Upper lobe of left lung (tissue), 6 donors: Measurements from ENCODE around the gene TENM3. TPM values are rescaled to one million over a fixed set of nuclear protein-coding genes. Genes with fewer than 3 reads are reported as not detected.

ENCODE experiments used
- ATAC-seq, 2 donors: fragments of 200-7000 bp; cut with Tn5 transposase; one replicate each; pipeline ENCODE4 v1.9.1; 2022; ENCODE audit warnings: mild to moderate bottlenecking in 2 of 2, moderate library complexity in 2 of 2; ENCODE audit not compliant: low FRiP score in 2 of 2
- DNase-seq, 2 donors: peaks; one replicate each; pipeline ENCODE4 v3.0.0-alpha.2; 2019 to 2020
- H3K27ac ChIP-seq, 4 donors: fragments of 200-600 bp; sonication (generic); one replicate each; pipeline ENCODE4 v1.5.1; 2016 to 2019
- H3K27me3 ChIP-seq, 4 donors: fragments of 200-600 bp; sonication (generic); one replicate each; pipeline ENCODE4 v1.5.1; 2017 to 2019
- H3K36me3 ChIP-seq, 4 donors: fragments of 200-600 bp; sonication (generic); one replicate each; pipeline ENCODE4 v1.5.1; 2016 to 2019
- H3K4me1 ChIP-seq, 4 donors: fragments of 200-600 bp; sonication (generic); one replicate each; pipeline ENCODE4 v1.5.1; 2018 to 2019
- H3K4me3 ChIP-seq, 4 donors: fragments of 200-600 bp; sonication (generic); one replicate each; pipeline ENCODE4 v1.5.1; 2017 to 2019; ENCODE audit warnings: mild to moderate bottlenecking in 2 of 4, moderate library complexity in 1 of 4
- H3K9me3 ChIP-seq, 4 donors: fragments of 200-600 bp; sonication (generic); one replicate each; pipeline ENCODE4 v1.5.1; 2018 to 2019
- EP300 ChIP-seq, 4 donors: sonication (generic); formaldehyde crosslinking; IDR thresholded peaks; one replicate each; pipeline ENCODE4 v1.5.1; 2017; ENCODE audit warnings: antibody characterized with exemption in 4 of 4, control low read depth in 2 of 4
- POLR2A ChIP-seq, 4 donors: fragments of 450-650 bp; IDR thresholded peaks; one replicate each; pipeline ENCODE4 v1.5.1; 2016 to 2017; ENCODE audit warnings: antibody characterized with exemption in 4 of 4, mild to moderate bottlenecking in 2 of 4
- POLR2AphosphoS5 ChIP-seq, 2 donors: sonication (generic); formaldehyde crosslinking; IDR thresholded peaks; one replicate each; pipeline ENCODE4 v1.5.1; 2017; ENCODE audit warnings: antibody characterized with exemption in 2 of 2
- WGBS, 2 donors: methylation state at CpG; one replicate each; pipeline ENCODE4 v1.1.5; 2017 to 2018; 5-methylcytosine and 5-hydroxymethylcytosine counted together
- total RNA-seq, 6 donors: library from RNA; depleted of rRNA in 4 of 6; stranded (reverse); fragments of >200 nt in 4 of 6; gene quantifications; one replicate each; pipeline versions ENCODE4 v1.1.0 to v1.2.1, GENCODE V29; 2016 to 2021
- TF ChIP-seq, protein P1 (sequence below), 6 experiments: fragments of 450-650 bp in 4 of 6; fragments of 200-600 bp in 2 of 6; sonication (generic) in 2 of 6; IDR thresholded peaks; one replicate each; pipeline ENCODE4 v1.5.1; 2016 to 2019; ENCODE audit warnings: antibody characterized with exemption in 6 of 6
- donor health status: DM: no; HTN: no; CAD: no; lungs with moderate emphysema.
- donor health status: DM: no; HTN: yes; CAD: no; lungs with severe emphysema.

Gene TENM3
- total RNA-seq, 6 donors from 2014 or later = 0.33 to 7.1 (median 1.1) TPM

- no peak for TF ChIP-seq POLR2A (IDR thresholded peaks at IDR 0.05)
- TF ChIP-seq EP300 (IDR thresholded peaks at IDR 0.05) = no peak
- TF ChIP-seq, protein P1, sequence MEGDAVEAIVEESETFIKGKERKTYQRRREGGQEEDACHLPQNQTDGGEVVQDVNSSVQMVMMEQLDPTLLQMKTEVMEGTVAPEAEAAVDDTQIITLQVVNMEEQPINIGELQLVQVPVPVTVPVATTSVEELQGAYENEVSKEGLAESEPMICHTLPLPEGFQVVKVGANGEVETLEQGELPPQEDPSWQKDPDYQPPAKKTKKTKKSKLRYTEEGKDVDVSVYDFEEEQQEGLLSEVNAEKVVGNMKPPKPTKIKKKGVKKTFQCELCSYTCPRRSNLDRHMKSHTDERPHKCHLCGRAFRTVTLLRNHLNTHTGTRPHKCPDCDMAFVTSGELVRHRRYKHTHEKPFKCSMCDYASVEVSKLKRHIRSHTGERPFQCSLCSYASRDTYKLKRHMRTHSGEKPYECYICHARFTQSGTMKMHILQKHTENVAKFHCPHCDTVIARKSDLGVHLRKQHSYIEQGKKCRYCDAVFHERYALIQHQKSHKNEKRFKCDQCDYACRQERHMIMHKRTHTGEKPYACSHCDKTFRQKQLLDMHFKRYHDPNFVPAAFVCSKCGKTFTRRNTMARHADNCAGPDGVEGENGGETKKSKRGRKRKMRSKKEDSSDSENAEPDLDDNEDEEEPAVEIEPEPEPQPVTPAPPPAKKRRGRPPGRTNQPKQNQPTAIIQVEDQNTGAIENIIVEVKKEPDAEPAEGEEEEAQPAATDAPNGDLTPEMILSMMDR (IDR thresholded peaks at IDR 0.05) = no peak
- TF ChIP-seq POLR2AphosphoS5 (IDR thresholded peaks at IDR 0.05) = no peak
- Histone ChIP-seq H3K36me3 (no peaks in the 10 kb centered on the region), H3K4me1 (peaks cover 0 to 3% (median 0%) of the 10 kb centered on the region in 4 donors), H3K27ac (no peak overlapping the region), H3K4me3 (no peak overlapping the region), H3K9me3 (no peaks in the 10 kb centered on the region), H3K27me3 (no peaks in the 10 kb centered on the region)
- no peak for ATAC-seq
- 87 to 88% methylated on average over 3 of the region's 3 CpGs for WGBS, 2 donors
- DNase-seq = no peak
These were observed 250.2 kb downstream of the TENM3 start for GRCh38 chr4:182493377-182493776.

DNA sequence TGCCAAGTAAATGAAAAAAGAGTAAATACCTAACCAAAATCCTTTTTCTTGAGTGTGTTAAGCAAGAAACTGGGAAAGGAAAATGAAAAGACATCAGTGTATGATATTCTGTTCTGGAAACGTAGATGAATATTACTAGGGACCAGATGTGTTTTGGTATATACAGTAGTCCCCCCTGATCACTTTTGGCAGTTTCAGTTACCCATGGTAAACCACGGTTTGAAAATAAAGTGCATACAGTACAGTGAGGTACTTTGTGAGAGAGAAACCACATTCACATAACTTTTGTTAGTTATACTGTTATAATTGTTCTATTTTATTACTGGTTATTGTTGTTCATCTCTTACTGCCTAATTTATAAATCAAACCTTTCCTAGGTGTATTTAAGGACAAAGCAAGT lies 250.9 kb downstream of the TENM3 start:
- WGBS, 2 donors = 78 to 88% methylated on average over 2 of the region's 2 CpGs
- DNase-seq = no peak

GRCh38 chr4:182495031-182495430 lies 251.8 kb downstream of the TENM3 start:
- ATAC-seq = no peak
- no peaks in the 10 kb centered on the region for H3K27me3 ChIP-seq
- H3K4me1 ChIP-seq = peaks cover 0 to 3% (median 0%) of the 10 kb centered on the region in 4 donors
- H3K9me3 ChIP-seq = no peaks in the 10 kb centered on the region
- no peaks in the 10 kb centered on the region for H3K36me3 ChIP-seq
- no peak overlapping the region for H3K27ac ChIP-seq
- H3K4me3 ChIP-seq = no peak overlapping the region
- DNase-seq = no peak
- 91 to 92% methylated on average over 5 of the region's 5 CpGs for WGBS, 2 donors
- TF ChIP-seq, protein P1 (IDR thresholded peaks at IDR 0.05) = no peak
- TF ChIP-seq EP300 (IDR thresholded peaks at IDR 0.05) (no peak), POLR2A (IDR thresholded peaks at IDR 0.05) (no peak), POLR2AphosphoS5 (IDR thresholded peaks at IDR 0.05) (no peak)

More for the DNA sequence above, 250.9 kb downstream of the TENM3 start:
- Histone ChIP-seq H3K9me3 (no peaks in the 10 kb centered on the region), H3K27me3 (no peaks in the 10 kb centered on the region), H3K36me3 (no peaks in the 10 kb centered on the region), H3K4me1 (peaks cover 0 to 3% (median 0%) of the 10 kb centered on the region in 4 donors), H3K4me3 (no peak overlapping the region), H3K27ac (no peak overlapping the region)
- TF ChIP-seq, protein P1 (IDR thresholded peaks at IDR 0.05) = no peak
- TF ChIP-seq EP300 (IDR thresholded peaks at IDR 0.05) (no peak), POLR2A (IDR thresholded peaks at IDR 0.05) (no peak), POLR2AphosphoS5 (IDR thresholded peaks at IDR 0.05) (no peak)
- no peak for ATAC-seq

- ATAC-seq (no peak), DNase-seq (no peak)
- WGBS, 2 donors = 75 to 83% methylated on average over 6 of the region's 6 CpGs
- H3K27me3 ChIP-seq = no peaks in the 10 kb centered on the region
- no peaks in the 10 kb centered on the region for H3K9me3 ChIP-seq
- H3K4me3 ChIP-seq = no peak overlapping the region
- H3K4me1 ChIP-seq = peaks cover 0 to 3% (median 0%) of the 10 kb centered on the region in 4 donors
- TF ChIP-seq POLR2AphosphoS5 (IDR thresholded peaks at IDR 0.05) = no peak
- TF ChIP-seq POLR2A (IDR thresholded peaks at IDR 0.05) = no peak
- TF ChIP-seq, protein P1 (IDR thresholded peaks at IDR 0.05) = no peak
- TF ChIP-seq EP300 (IDR thresholded peaks at IDR 0.05) = no peak
- H3K27ac ChIP-seq = no peak overlapping the region
- no peaks in the 10 kb centered on the region for H3K36me3 ChIP-seq
These were observed 252.6 kb downstream of the TENM3 start for GRCh38 chr4:182495645-182496385.

DNA sequence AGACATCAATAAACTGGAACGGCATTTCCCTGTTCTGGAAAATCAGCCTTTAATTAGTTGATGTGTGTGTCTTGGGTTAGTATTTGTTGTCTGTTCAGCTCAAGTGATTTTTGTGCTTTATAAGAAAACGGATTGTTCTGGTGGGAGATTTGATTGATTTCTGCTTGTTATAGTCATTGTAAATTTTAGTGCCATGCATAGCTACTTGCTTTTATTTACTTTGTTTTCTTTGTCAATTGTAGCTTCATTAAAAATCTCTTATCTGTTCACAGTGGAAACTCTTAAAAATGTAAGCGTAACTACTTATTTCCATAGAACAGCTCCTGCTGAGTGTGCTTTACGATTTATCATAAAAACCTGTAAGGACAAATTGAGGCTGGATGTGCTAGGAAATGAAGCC lies 253.2 kb downstream of the TENM3 start:
- H3K4me1 ChIP-seq = peaks cover 0 to 3% (median 0%) of the 10 kb centered on the region in 4 donors
- WGBS, 2 donors = 46 to 62% methylated on average over 4 of the region's 4 CpGs
- DNase-seq = no peak
- no peaks in the 10 kb centered on the region for H3K36me3 ChIP-seq
- TF ChIP-seq POLR2AphosphoS5 (IDR thresholded peaks at IDR 0.05) = no peak
- TF ChIP-seq, protein P1 (IDR thresholded peaks at IDR 0.05) = no peak
- no peak for TF ChIP-seq EP300 (IDR thresholded peaks at IDR 0.05)
- no peak for TF ChIP-seq POLR2A (IDR thresholded peaks at IDR 0.05)
- no peak overlapping the region for H3K27ac ChIP-seq
- no peak for ATAC-seq
- H3K4me3 ChIP-seq = no peak overlapping the region
- no peaks in the 10 kb centered on the region for H3K9me3 ChIP-seq
- no peaks in the 10 kb centered on the region for H3K27me3 ChIP-seq
